ENCODE measurements around the gene SNX21. TPM values are rescaled to one million over a fixed set of nuclear protein-coding genes. Genes with fewer than 3 reads are reported as not detected.

Gene SNX21
- total RNA-seq, 1 experiment from 2014 or later: 11.9 TPM

DNA sequence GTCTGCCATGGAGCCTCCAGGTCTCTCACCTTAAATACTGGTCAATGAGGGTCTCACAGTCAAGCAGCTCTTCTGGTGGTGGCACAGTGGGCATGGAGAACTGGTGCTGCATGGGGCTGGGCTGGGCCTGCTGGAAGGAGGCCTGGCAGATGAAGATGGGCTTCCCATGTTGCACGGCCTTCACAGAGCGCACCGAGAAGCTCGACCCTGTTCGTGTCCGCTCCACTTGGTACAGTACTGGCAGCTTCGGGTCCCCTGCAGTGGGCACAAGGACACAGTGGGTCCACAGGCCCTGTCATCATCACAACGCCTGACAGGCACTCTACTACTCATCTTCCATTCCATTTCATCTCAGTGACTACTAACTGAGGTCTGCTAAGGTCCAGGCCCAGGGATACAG, 14.8 kb downstream of the SNX21 start:
- intact Hi-C loops (cut with micrococcal nuclease): no loop called here
- Histone ChIP-seq H2AFZ (ENCODE audit: low read depth, low read length, poor library complexity, severe bottlenecking) (no peak overlapping the region), H3K9me3 (ENCODE audit: control insufficient read depth in 1 of 2, insufficient read depth in 1 of 2, low read depth in 1 of 2, low read length in 2 of 2) (no peaks in the 10 kb centered on the region), H3K9me2 (ENCODE audit: insufficient read depth) (no peaks in the 10 kb centered on the region), H3K27me3 (ENCODE audit: insufficient read depth, low read length) (no peaks in the 10 kb centered on the region), H3K4me3 (replicated peaks in 1 of 2; ENCODE audit: low read depth in 1 of 2, low read length in 2 of 2) (no peak overlapping the region), H3K4me1 (ENCODE audit: control insufficient read depth in 1 of 2, insufficient read depth in 2 of 2, low read length in 2 of 2) (no peaks in the 10 kb centered on the region), H3K36me3 (ENCODE audit: control insufficient read depth in 1 of 2, insufficient read depth in 2 of 2, low read length in 2 of 2) (peaks cover 0 to 2% of the 10 kb centered on the region in 2 experiments; a peak in 2 of 4 replicates), H3K9ac (ENCODE audit: low read length) (no peak overlapping the region), H3K79me2 (ENCODE audit: insufficient read depth, low read length) (no peaks in the 10 kb centered on the region), H3K27ac (ENCODE audit: low read depth, low read length) (no peak overlapping the region), H4K20me1 (ENCODE audit: insufficient read depth) (no peaks in the 10 kb centered on the region), H3K4me2 (ENCODE audit: low read length) (no peak overlapping the region)
- DNase-seq (ENCODE audit: low read depth, low spot score): no peak
- ChIA-PET CTCF (no interaction called here), RAD21 (ENCODE audit: low non-redundant PET in 1 of 2, low total read pairs in 2 of 2, uncharacterized antibody in 2 of 2, unreplicated experiment in 2 of 2) (no interaction called here), POLR2A (no interaction called here)
- TF ChIP-seq, protein P1, sequence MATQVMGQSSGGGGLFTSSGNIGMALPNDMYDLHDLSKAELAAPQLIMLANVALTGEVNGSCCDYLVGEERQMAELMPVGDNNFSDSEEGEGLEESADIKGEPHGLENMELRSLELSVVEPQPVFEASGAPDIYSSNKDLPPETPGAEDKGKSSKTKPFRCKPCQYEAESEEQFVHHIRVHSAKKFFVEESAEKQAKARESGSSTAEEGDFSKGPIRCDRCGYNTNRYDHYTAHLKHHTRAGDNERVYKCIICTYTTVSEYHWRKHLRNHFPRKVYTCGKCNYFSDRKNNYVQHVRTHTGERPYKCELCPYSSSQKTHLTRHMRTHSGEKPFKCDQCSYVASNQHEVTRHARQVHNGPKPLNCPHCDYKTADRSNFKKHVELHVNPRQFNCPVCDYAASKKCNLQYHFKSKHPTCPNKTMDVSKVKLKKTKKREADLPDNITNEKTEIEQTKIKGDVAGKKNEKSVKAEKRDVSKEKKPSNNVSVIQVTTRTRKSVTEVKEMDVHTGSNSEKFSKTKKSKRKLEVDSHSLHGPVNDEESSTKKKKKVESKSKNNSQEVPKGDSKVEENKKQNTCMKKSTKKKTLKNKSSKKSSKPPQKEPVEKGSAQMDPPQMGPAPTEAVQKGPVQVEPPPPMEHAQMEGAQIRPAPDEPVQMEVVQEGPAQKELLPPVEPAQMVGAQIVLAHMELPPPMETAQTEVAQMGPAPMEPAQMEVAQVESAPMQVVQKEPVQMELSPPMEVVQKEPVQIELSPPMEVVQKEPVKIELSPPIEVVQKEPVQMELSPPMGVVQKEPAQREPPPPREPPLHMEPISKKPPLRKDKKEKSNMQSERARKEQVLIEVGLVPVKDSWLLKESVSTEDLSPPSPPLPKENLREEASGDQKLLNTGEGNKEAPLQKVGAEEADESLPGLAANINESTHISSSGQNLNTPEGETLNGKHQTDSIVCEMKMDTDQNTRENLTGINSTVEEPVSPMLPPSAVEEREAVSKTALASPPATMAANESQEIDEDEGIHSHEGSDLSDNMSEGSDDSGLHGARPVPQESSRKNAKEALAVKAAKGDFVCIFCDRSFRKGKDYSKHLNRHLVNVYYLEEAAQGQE (IDR thresholded peaks at IDR 0.05; ENCODE audit: low read depth): no peak
- TF ChIP-seq EZH2 (IDR thresholded peaks at IDR 0.05): no peak
- no peak for ATAC-seq
- BruUV-seq (replicated peaks): no TSS peak

DNA sequence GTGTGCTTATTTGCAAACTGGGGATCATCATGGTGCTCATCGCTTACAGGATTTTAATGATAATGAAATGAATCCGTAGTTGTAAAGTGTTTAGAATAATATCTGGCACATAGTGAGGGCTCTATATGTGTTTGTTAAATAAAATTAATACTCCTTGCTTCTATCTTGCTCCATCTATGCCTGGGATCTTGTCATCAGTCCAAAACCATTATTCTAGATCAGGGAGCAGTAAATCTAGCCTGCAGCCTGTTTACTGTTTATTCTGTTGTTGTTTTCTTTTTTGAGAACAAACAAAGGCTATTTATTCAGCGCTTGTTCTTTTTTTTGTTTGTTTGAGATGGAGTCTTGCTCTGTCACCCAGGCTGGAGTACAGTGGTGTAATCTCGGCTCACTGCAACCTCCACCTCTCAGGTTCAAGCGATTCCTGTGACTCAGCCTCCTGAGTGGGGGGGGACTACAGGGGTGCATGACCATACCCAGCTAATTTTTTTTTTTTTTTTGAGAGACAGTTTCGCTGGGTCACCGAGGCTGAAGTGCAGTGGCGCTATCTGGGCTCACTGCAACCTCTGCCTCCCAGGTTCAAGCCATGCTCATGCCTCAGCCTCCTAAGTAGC, 15.5 kb downstream of the SNX21 start:
- peaks cover 0 to 2% of the 10 kb centered on the region in 2 experiments; a peak in 2 of 4 replicates for H3K36me3 ChIP-seq (ENCODE audit: control insufficient read depth in 1 of 2, insufficient read depth in 2 of 2, low read length in 2 of 2)
- ChIA-PET POLR2A (no interaction called here), RAD21 (ENCODE audit: low non-redundant PET in 1 of 2, low total read pairs in 2 of 2, uncharacterized antibody in 2 of 2, unreplicated experiment in 2 of 2) (no interaction called here), CTCF (no interaction called here)
- H3K27ac ChIP-seq (ENCODE audit: low read depth, low read length): no peak overlapping the region
- no peak overlapping the region for H3K9ac ChIP-seq (ENCODE audit: low read length)
- no peaks in the 10 kb centered on the region for H4K20me1 ChIP-seq (ENCODE audit: insufficient read depth)
- intact Hi-C loops (cut with micrococcal nuclease): no loop called here
- no peak overlapping the region for H3K4me2 ChIP-seq (ENCODE audit: low read length)
- no TSS peak for BruUV-seq (replicated peaks)
- H3K9me3 ChIP-seq (ENCODE audit: control insufficient read depth in 1 of 2, insufficient read depth in 1 of 2, low read depth in 1 of 2, low read length in 2 of 2): no peaks in the 10 kb centered on the region
- TF ChIP-seq SP1 (IDR thresholded peaks at IDR 0.05; ENCODE audit: low read depth) (no peak), FOSL1 (IDR thresholded peaks at IDR 0.05; ENCODE audit: low read depth) (no peak)
- H2AFZ ChIP-seq (ENCODE audit: low read depth, low read length, poor library complexity, severe bottlenecking): no peak overlapping the region
- no peaks in the 10 kb centered on the region for H3K9me2 ChIP-seq (ENCODE audit: insufficient read depth)
- no peak for DNase-seq (ENCODE audit: low read depth, low spot score)
- H3K27me3 ChIP-seq (ENCODE audit: insufficient read depth, low read length): no peaks in the 10 kb centered on the region
- no peak overlapping the region for H3K4me3 ChIP-seq (replicated peaks in 1 of 2; ENCODE audit: low read depth in 1 of 2, low read length in 2 of 2)
- ATAC-seq: no peak
- H3K4me1 ChIP-seq (ENCODE audit: control insufficient read depth in 1 of 2, insufficient read depth in 2 of 2, low read length in 2 of 2): no peaks in the 10 kb centered on the region
- H3K79me2 ChIP-seq (ENCODE audit: insufficient read depth, low read length): no peaks in the 10 kb centered on the region
